ENCODE results near the gene PSMF1. TPM values are rescaled to one million over a fixed set of nuclear protein-coding genes. Genes with fewer than 3 reads are reported as not detected.

Gene PSMF1
- total and polyA plus RNA-seq, 4 donors: 37.5 to 161 (median 68.2) TPM

DNA sequence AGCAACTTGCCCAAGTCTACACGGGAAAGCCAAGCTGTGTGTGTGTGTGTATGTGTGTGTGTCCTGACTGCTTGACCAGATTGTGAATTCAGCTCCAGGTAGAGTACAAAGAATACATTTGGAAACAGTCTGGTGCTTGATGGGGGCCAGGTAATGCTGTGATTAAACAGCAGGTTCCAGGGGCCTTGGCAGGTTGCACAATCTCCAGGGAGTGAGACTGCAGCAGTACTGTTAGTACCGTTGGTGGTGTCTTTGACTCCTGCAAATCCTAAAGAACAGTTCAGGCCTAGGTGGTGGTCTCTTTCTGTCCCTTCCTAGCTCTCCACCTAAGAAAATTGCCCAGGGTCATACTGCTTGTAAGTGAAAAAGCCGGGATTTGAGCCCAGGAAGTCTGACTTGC lies 11.2 kb upstream of the PSMF1 start:
- no peak for DNase-seq
- 90 to 91% methylated on average over 3 of the region's 3 CpGs for WGBS, 2 donors
- no peak overlapping the region for H3K27ac ChIP-seq (ENCODE audit: low read depth in 1 of 2, low read length in 1 of 2)
- no peaks in the 10 kb centered on the region for H3K27me3 ChIP-seq (ENCODE audit: control insufficient read depth in 3 of 3, insufficient read depth in 3 of 3, low read length in 2 of 3)
- H3K9ac ChIP-seq (ENCODE audit: insufficient read depth in 1 of 2, low read length in 2 of 2): no peak overlapping the region
- H3K4me1 ChIP-seq (ENCODE audit: control insufficient read depth in 5 of 5, insufficient read depth in 5 of 5, low read length in 5 of 5): no peaks in the 10 kb centered on the region
- no peaks in the 10 kb centered on the region for H3K36me3 ChIP-seq (ENCODE audit: control insufficient read depth in 4 of 4, insufficient read depth in 4 of 4, low read length in 4 of 4)
- H3K4me3 ChIP-seq: no peak overlapping the region
- no peak for ATAC-seq (ENCODE audit: insufficient read depth, low FRiP score)
- H3K9me3 ChIP-seq (ENCODE audit: control insufficient read depth in 4 of 4, insufficient read depth in 3 of 4, low read length in 3 of 4): peaks cover 0 to 3% (median 0%) of the 10 kb centered on the region in 4 donors
- TF ChIP-seq, protein P1, sequence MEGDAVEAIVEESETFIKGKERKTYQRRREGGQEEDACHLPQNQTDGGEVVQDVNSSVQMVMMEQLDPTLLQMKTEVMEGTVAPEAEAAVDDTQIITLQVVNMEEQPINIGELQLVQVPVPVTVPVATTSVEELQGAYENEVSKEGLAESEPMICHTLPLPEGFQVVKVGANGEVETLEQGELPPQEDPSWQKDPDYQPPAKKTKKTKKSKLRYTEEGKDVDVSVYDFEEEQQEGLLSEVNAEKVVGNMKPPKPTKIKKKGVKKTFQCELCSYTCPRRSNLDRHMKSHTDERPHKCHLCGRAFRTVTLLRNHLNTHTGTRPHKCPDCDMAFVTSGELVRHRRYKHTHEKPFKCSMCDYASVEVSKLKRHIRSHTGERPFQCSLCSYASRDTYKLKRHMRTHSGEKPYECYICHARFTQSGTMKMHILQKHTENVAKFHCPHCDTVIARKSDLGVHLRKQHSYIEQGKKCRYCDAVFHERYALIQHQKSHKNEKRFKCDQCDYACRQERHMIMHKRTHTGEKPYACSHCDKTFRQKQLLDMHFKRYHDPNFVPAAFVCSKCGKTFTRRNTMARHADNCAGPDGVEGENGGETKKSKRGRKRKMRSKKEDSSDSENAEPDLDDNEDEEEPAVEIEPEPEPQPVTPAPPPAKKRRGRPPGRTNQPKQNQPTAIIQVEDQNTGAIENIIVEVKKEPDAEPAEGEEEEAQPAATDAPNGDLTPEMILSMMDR (IDR thresholded peaks at IDR 0.05; ENCODE audit: control extremely low read depth, extremely low read depth): no peak

DNA sequence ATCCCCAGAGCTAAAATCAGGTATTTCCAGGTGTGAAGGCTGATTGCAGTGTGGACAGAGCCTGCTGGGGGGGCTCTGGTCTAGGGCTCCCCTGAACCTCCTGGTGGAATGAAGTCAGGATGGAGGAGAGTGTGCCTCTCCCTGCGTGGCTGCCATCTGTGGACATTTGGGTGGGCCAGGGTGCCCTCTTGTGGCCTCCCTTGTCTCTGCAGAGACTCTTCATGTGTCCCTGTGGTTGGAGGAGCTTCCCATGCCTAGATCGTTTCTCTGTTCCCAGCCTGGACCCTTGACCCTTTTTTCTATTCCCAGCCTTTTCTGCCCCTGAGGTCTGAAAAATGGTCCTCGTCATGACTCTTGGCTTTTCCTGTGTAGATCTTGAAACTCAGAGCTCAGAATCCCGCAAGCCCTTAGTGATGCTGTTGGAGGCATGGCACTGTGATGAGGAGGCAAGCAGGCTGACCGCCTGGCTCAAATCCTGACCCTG lies 9.9 kb upstream of the PSMF1 start:
- Histone ChIP-seq H3K9me3 (ENCODE audit: control insufficient read depth in 4 of 4, insufficient read depth in 3 of 4, low read length in 3 of 4) (no peaks in the 10 kb centered on the region), H3K27me3 (ENCODE audit: control insufficient read depth in 3 of 3, insufficient read depth in 3 of 3, low read length in 2 of 3) (no peaks in the 10 kb centered on the region), H3K4me1 (ENCODE audit: control insufficient read depth in 5 of 5, insufficient read depth in 5 of 5, low read length in 5 of 5) (peaks cover 0 to 2% (median 0%) of the 10 kb centered on the region in 5 donors), H3K9ac (ENCODE audit: insufficient read depth in 1 of 2, low read length in 2 of 2) (no peak overlapping the region), H3K27ac (ENCODE audit: low read depth in 1 of 2, low read length in 1 of 2) (no peak overlapping the region), H3K4me3 (no peak overlapping the region), H3K36me3 (ENCODE audit: control insufficient read depth in 4 of 4, insufficient read depth in 4 of 4, low read length in 4 of 4) (no peaks in the 10 kb centered on the region)
- 34 to 36% methylated on average over 5 of the region's 5 CpGs for WGBS, 2 donors
- ATAC-seq (ENCODE audit: insufficient read depth, low FRiP score): no peak
- peak; percentile 48 to 59 (median 48) for DNase-seq
- TF ChIP-seq, protein P1 (IDR thresholded peaks at IDR 0.05; ENCODE audit: control extremely low read depth, extremely low read depth): peak; percentile 47

DNA sequence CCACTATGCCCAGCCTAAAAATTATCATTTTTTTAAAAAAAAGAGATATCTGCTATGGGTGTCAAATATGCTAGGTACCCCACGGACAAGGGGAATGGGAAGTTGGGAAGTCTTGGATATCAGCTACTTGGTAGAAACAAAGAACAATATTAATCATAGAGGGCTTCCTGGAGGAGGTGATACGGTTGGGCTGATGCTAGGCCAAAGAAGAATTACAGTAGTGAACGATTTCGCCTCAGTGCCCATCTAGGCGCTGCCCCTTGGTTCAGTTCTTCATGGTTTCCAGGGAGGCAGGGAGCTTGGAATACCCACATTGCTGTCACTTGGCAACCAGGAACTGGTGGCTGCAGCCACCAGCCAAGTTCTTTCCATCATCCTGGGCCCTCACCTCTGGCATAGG lies 5.5 kb upstream of the PSMF1 start:
- Histone ChIP-seq H3K27me3 (ENCODE audit: control insufficient read depth in 3 of 3, insufficient read depth in 3 of 3, low read length in 2 of 3) (no peaks in the 10 kb centered on the region), H3K27ac (ENCODE audit: low read depth in 1 of 2, low read length in 1 of 2) (no peak overlapping the region), H3K4me3 (no peak overlapping the region), H3K9me3 (ENCODE audit: control insufficient read depth in 4 of 4, insufficient read depth in 3 of 4, low read length in 3 of 4) (no peaks in the 10 kb centered on the region), H3K36me3 (ENCODE audit: control insufficient read depth in 4 of 4, insufficient read depth in 4 of 4, low read length in 4 of 4) (no peaks in the 10 kb centered on the region), H3K9ac (ENCODE audit: insufficient read depth in 1 of 2, low read length in 2 of 2) (no peak overlapping the region), H3K4me1 (ENCODE audit: control insufficient read depth in 5 of 5, insufficient read depth in 5 of 5, low read length in 5 of 5) (peaks cover 0 to 4% (median 0%) of the 10 kb centered on the region in 5 donors)
- DNase-seq (no peak), ATAC-seq (ENCODE audit: insufficient read depth, low FRiP score) (no peak)
- TF ChIP-seq, protein P1 (IDR thresholded peaks at IDR 0.05; ENCODE audit: control extremely low read depth, extremely low read depth): no peak
- WGBS, 2 donors: 91 to 95% methylated on average over 5 of the region's 5 CpGs

DNA sequence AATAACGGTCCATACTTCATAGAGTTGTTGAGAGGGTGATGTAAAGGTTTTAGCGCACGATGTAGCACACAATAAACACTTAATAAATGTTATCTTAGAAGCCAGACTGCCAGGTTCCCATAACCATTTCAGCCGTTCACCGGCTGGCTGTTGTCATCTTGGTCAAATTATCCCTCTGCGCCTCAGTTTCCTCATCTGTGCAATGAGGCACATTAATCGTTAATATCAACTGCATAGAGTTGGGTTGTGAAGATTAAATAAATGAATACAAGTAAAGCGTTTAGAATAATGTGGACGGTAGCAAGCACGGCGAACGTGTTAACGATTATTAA lies 432 bp upstream of the PSMF1 start:
- H3K9ac ChIP-seq (ENCODE audit: insufficient read depth in 1 of 2, low read length in 2 of 2): peak overlapping the region in 1 of 2 donors; percentile 74
- ATAC-seq (ENCODE audit: insufficient read depth, low FRiP score) (no peak), DNase-seq (peak in 1 of 3 donors; percentile 21)
- TF ChIP-seq, protein P1 (IDR thresholded peaks at IDR 0.05; ENCODE audit: control extremely low read depth, extremely low read depth): no peak
- H3K4me1 ChIP-seq (ENCODE audit: control insufficient read depth in 5 of 5, insufficient read depth in 5 of 5, low read length in 5 of 5): peaks cover 8 to 45% (median 26%) of the 10 kb centered on the region in 5 donors
- H3K4me3 ChIP-seq: peak overlapping the region; percentile 40
- no peaks in the 10 kb centered on the region for H3K9me3 ChIP-seq (ENCODE audit: control insufficient read depth in 4 of 4, insufficient read depth in 3 of 4, low read length in 3 of 4)
- H3K36me3 ChIP-seq (ENCODE audit: control insufficient read depth in 4 of 4, insufficient read depth in 4 of 4, low read length in 4 of 4): peaks cover 0 to 5% (median 0%) of the 10 kb centered on the region in 4 donors
- H3K27ac ChIP-seq (ENCODE audit: low read depth in 1 of 2, low read length in 1 of 2): peak overlapping the region; percentile 75 to 81
- H3K27me3 ChIP-seq (ENCODE audit: control insufficient read depth in 3 of 3, insufficient read depth in 3 of 3, low read length in 2 of 3): no peaks in the 10 kb centered on the region
- WGBS, 2 donors: 16 to 24% methylated on average over 13 of the region's 13 CpGs
